AG20443 (cell line): ENCODE measurements around the gene ZNF264.
"Not testable (repeated sequence)": the region's sequence is repeated elsewhere in the genome, so short reads cannot be mapped to it uniquely, and the experiment has no call there.

Source experiments
- DNase-seq: peaks from one replicate; pipeline ENCODE4 v3.0.0; 2012; ENCODE audit warnings: low spot score, mixed read lengths

ZNF264 gene

DNA sequence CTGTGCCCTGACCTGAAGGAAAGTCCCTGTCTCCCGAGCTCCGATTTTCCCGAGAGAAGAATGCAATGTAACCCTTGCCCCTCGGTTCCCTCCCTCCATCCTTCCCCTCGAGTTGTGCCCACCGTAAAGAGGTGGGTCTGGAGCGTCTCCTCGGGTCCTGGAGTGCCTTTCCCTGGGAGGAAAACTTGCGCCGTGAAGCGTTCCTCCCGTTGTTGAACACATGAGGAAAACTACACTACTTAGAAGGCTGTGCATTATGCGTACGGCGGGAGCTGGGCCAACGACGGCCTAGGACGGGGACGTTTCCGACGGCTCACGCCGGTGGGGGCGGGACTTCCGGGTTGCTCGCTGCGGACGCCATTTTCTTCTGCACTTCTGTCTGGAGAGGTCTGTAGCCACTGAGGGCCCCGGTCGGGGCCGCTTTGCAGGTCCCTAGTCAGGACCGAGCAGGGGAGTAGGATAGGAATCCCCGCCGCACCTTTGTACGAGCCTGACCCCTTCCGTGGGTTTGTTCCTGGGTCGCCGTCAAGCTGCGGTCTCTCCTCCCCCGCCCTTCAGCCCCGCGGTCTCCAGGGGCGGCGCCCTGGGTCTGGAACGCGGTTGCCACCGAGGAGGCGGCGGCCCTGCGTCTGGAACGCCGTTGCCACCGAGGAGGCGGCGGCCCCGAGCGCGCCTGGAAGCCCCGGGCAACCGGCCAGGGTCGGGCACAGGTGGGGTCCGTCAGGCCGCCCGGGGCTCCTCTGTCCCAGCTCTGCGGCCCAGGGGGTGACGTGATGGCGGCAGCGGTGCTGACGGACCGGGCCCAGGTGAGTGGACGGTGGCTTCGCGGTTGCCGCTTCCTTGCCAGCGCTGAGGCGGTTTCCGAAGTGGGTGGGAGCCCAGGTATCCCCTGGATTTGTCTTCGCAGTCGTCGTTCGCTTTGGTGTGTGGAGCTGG, at the start of gene ZNF264:
ZNF264 (plus strand) TSS at position 360 of the 936 bp plus-strand sequence; CDS start at position 774, 414 bp downstream.
- peak; percentile 97 for DNase-seq

DNA sequence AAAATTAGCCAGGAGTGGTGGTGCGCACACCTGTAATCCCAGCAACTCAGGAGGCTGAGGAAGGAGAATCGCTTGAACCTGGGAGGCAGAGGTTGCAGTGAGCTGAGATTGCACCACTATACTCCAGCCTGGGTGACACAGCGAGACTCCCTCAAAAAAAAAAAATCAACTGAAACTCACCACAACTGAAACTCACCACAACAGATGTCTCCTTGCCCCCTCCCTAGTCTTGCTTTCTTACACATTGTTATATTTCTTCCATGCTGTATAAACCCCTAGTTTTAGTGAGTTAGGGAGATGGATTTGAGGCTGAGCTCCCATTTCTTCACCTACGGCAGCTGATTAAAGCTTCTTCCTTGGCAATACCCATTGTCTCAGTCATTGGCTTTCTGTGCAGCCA, 49.6 kb upstream of the ZNF264 start:
- DNase-seq = no peak

DNA sequence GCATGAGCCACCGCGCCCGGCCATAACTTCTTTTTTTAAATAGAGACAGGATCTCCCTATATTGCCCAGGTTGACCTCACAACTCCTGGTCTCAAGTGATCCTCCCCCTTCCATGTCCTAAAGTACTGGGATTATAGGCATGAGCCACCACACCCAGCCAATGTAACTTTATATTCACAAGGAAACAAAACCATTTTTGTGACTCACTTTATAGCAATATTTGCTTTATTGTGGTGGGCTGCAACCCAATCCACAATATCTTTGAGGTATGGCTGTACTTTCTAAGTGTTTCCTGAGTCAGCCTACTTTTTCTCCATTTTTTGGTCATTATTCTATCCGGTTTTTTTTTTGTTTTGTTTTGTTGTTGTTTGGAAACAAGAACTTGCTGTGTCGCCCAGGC, 38.4 kb upstream of the ZNF264 start:
- no peak for DNase-seq

DNA sequence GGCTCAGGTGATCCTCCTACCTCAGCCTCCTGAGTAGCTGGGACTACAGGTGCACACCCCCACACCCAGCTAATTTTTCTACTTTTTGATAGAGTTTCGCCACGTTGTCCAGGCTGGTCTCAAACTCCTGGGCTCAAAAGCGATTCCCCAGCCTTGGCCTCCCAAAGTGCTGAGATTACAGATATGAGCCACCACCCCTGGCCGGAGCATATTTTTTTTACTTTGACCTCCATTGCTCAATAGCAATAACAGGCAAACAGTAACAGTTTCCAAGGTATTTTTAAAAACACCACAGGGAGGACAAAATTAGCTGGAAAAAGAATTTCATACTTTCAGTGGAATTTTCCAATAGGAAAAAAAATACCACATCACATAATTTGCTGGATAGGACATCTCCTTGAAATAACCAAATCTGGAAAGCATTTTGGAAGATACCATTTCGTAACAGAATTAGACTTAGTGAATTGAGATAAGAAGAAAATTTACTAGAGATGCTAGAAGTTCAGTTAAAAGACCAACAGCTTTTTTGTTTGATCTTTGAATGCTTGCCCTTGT, 29.2 kb upstream of the ZNF264 start:
- no peak for DNase-seq

DNA sequence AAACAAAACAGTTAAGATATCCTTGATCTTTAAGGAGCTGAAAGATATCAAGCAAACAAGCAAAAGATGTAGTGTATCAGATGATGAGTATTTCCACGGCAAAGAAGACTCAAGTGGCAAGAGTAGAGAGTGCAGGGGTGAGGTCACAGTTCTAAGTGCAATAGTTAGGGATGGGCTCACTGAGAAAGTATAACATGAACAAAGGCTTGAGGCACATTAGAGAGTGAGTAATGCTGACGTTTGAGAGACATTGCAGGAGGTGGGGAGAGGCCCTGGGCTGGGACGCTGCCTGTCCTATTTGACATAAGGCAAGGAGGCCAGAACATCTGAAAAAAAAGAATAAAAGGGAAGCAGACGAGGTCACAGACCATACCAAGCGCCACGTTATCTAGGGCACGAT, 25.5 kb upstream of the ZNF264 start:
- no peak for DNase-seq

DNA sequence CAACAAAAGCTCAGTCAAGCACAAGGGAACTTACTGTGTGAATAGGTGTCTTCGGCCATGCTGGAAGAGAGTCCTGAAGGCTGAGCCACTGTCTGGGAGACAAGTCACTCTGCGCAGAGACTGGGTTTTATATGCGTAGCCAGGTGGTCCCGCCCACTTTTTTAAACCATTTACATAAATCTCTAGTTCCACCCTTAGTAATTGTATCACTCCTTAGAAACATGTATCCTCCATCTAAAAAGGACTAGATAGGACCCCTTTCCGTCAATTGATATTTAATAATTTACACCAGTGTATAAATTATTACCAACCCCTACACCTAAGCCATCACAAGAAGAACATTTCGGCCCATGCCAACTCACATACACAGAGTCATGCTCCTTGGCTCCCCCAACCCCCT, 23.9 kb upstream of the ZNF264 start, which contains the start of gene DUXA:
DUXA (minus strand) TSS at position 101 of the 400 bp plus-strand sequence; CDS start at position 59, 42 bp downstream.
- no peak for DNase-seq

DNA sequence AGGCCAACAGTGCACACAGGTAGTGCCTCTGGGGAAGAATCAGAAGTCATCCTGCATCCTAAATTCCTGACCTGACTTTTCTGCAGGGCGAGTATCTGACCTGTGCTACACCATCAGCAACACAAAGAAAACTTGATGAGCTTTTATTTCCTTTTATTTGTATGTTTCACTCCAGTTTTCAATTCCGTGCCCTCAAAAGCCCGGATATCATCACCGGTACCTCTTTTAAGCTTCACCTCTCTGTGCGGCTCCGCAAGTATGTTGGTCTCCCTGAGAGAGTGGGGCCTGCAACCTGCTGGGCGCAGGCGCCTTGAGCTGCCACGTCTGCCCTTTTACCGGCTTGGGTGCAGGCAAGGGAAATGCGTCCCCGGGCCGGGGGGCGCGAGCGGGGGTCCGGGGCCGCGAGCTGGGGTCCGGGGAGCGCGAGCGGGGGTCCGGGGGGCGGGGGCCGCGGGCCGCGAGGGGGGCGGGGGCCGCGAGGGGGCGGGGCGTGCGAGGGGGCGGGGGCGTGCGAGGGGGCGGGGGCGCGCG, 19.7 kb upstream of the ZNF264 start:
- peak; percentile 72 for DNase-seq

DNA sequence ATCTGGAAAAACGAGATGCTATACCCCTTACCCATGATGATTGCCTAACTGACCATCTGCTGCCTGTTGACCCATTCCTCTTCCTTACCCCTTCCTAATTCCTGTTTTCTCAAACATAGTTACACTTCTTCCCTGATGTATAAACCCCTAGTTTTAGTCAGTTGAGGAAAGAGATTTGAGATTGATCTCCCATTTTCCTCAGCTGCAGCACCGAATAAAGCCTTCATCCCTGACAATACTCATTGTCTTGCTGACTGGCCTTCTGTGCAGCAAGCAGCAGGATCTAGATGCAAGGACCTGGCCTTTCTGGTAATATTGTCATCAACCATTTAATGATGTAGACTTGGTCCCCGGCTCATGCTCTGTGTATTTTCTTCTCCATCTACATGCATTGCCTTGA, 999 bp upstream of the ZNF264 start:
- DNase-seq = no peak

DNA sequence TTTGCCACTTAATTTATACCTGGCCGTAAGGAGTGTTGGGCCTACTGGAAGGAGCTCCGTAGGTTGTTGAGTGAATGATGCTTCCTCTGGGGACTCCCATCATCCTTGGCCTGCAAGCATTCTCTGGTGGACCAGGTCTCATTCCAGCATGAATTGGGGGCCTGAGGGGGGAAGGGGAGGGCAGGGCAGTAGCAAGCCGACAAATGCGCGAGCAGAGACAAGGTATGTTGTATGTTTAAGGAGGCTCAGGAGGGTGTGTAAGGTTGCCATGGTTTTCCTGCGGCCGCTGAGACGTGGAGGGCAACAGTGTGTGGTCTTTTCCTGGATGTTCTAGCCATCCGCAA, 749 bp downstream of the ZNF264 start:
- DNase-seq = peak; percentile 21

DNA sequence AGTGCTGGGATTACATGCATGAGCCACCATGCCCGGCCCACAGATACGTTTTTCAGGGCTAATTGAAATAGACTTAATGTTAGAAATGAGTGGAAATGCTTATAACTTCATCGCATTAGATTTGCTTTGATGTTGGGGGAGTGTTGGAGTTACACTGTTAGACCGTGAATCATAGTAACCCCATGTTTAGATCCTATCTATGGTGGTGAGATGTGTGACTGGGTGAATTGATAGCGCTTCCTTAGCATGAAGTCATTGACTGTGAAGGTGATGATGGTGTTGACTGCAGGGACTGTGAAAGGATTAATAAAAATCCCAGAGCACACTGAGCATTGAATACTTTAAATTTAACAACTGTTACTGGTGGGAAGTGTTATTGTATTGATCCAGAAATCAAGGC, 1.7 kb downstream of the ZNF264 start:
- DNase-seq = no peak

DNA sequence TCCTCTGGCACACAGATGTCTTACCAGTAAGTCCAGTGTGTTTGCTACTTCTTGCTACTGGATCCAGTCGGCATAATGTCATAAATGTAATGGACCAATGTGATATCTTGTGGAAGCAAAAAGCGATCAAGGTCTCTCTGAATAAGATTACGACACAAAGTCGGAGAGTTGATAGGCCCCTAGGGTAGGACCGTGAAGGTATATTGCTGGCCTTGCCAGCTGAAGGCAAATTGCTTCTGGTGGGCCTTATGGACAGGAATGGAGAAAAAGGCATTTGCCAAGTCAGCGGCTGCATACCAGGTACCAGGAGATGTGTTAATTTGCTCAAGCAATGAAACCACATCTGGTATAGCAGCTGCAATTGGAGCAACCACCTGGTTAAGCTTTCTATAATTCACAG, 6.6 kb downstream of the ZNF264 start:
- not testable (repeated sequence) for DNase-seq

DNA sequence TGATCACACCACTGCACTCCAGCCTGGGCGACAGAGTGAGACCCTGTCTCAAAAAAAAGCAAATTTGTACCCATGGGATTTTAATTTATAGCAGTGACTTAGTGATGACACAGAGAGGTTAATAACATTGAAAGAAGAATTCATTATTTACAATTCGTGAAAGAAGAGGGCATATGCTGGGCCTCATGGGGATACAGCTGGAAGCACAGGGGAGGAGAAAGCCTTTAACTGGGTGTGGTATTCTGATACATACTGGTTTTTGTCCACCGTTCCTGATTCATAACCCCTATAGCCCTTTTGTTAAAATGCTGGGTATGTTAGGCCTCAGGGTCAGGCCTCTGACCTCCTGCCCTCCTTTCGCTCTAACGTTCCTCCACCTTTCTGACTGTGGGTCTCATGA, 10.9 kb downstream of the ZNF264 start:
- DNase-seq = no peak

DNA sequence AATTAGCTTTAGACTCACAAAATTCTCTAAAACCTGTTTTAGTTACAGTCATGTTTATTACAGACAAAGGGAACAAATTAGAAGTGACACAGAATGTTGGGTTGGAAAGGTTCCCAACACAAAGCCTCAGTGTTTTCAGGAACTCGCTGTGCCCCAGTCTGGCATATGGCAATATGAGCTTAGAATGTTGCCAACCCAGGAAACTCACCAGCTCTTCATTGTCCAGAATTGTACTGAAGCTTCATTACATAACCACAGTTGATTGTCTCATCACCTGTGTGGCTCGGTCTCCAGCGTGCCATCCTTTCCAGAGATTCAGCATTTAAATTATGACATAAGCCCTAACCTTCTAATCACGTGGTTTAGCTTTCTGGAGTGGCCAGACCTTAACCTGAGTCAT, 19.1 kb downstream of the ZNF264 start:
- DNase-seq = no peak

DNA sequence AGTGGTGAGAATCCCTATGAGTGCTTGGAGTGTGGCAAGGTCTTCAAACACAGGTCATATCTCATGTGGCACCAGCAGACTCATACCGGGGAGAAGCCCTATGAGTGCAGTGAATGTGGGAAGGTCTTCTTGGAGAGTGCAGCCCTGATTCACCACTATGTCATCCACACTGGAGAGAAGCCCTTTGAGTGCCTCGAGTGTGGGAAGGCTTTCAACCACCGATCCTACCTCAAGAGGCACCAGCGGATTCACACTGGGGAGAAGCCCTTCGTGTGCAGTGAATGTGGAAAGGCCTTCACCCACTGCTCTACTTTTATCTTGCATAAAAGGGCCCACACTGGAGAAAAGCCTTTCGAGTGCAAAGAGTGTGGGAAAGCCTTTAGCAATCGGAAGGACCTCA, 20.8 kb downstream of the ZNF264 start:
- DNase-seq = no peak

DNA sequence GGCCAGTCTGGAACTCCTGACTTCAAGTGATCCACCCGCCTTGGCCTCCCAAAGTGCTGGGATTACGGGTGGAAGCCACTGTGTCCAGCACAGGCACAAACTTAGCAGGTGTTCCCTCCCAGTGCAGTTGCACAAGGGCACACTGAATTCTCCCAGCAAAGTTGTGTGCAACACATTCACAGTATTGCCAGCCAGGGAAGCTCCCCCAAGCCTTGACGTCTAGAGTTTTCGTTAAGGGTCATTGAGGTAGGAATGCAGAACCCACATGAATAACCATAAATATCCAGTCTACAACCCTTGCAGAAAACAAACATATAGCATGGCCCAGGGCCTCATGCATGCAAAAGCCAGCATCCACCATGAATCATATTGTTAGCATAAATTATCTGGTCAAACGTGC, 36.2 kb downstream of the ZNF264 start:
- DNase-seq = no peak

DNA sequence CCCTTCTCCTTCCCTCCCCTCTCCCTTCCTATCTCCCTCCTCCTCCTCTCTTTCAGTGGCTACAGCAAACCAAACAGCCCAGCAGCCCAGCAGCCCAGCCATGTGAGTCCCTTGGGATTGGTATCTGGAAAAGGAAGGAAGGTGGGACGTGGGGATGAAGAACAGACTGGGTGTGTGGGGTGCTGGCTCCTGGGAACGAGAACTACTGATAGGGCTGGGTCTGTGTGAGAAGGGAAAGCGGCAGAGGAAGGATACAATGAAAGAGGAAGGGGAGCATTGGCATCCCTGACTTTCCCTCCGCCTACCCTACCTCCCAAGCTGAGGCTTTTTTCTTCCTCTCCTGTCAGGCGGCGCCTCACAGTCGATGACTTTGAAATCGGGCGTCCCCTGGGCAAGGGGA, 40.4 kb downstream of the ZNF264 start:
- DNase-seq = no peak

DNA sequence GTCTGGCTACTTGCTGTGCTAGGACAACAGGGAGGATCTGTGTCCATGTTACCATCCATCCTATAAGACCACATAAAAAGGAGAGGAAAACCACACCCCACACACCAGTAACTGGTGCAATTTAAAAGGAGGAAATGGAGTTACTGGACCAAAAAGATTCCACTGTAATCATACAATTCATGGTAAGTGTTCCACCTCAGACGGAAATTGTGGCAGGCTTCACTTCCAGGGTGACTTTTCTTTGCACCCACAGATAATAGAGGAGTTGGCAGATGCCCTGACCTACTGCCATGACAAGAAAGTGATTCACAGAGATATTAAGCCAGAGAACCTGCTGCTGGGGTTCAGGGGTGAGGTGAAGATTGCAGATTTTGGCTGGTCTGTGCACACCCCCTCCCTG, 41.9 kb downstream of the ZNF264 start:
- no peak for DNase-seq

DNA sequence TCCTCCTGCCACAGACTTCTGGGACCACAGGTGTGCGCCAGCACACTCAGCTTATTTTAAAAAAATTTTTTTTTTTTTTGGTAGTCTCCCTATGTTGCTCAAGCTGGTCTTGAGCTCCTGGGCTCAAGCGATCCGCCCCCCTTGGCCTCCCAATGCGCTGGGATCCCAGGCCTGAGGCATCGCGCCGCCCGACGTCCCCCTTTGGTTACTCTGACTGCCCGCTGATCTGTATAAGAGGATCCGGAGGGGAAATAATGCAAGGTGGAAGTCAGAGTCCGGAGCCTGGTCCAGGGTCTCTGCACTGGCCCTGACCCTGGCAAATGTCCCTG, 48.6 kb downstream of the ZNF264 start:
- DNase-seq = no peak

DNA sequence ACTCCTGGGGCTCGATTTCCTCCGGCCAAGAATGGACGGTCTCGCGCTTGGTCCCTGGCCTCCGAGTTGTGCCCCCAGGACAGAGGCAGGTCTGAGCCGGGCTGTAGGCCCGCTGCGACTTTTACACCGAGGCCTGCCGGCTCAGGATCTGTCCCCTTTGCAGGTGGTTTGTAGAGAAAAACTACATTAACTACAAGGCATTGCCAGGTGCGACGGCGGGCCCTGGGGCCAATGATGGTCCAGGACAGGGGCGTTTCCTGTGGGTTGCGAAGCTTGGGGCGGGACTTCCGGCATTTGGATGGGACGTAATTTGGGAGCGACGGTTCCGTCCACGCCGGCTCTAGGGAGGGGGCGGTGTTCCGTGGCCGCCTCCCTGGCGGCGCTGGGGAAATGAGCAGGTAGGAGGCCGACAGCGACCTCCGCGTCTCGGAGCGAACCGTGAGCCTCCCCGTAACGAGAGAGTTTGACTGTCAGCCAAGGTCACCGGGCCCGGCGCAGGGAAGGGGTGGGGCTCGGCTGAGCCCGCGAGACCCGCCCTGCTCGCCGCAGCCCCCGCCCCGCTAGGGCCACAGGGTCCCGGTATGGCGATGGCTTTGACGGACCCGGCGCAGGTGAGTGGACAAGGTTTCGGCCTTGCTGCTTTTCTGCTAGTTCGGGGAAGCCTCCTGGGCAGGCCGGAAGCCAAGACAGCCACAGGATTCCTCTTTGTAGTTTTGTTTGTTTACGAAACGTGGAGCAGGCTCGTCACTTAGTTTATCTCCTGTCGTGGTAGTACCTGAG, 49.2 kb downstream of the ZNF264 start, which contains the start of gene ZNF805:
ZNF805 (plus strand) TSS at position 322 of the 780 bp plus-strand sequence; CDS start at position 582, 260 bp downstream.
- DNase-seq = peak; percentile 98

DNA sequence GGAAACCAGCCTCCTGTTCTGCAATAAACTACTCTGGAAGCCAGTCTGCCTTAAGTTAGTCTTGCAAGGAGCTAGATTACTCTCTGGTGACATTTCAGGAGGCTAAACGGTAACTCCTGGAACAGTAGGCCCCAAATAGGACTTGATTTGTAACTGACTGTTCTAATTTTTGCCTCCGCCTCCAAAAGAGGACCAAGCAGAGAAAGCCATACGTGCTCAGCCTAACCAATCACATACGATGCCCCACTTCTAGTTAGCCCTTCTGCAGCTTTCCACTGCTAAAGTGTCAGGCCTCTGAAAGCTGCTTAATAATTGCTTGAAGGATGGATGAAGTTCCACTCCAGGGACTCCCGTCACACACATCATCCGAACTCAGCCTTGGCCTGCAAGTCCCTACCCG, 49.9 kb downstream of the ZNF264 start:
- peak; percentile 37 for DNase-seq

DNA sequence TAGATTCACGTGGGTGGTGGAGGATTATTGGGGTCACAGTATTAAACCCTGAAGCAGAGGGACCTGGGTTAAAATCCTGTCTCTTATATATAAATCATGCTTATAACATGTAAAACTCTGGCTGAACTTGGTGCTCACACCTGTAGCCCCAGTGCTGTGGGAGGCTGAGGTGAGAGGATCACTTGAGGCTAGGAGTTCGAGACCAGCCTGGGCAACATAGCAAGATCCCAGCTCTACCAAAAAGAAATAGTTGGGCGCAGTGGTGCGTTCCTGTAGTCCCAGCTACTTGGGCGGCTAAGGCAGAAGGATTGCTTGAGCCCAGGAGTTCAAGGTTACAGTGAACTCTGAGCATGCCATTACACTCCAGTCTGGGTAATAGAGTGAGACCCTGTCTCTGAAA, 51.5 kb downstream of the ZNF264 start:
- no peak for DNase-seq

DNA sequence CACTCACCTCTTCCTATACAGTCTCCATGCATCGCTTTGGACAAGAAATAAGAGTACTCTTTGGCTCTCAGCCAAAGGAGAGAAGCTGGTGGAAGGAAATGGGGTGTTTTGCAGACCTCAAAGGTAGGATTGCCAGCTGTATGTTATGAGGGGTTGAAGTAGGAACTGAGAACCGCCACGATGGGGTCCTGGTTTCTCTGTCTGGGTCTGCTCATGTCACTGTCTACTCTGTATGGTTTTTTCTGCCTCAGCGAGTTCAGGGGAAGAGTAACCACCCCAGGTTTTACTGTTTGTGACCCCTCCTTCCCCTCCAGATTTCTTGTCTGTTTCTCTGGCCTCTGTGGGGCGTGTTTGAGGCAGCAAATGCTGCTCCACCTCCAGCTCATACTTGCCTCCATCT, 53.2 kb downstream of the ZNF264 start:
- DNase-seq = no peak

DNA sequence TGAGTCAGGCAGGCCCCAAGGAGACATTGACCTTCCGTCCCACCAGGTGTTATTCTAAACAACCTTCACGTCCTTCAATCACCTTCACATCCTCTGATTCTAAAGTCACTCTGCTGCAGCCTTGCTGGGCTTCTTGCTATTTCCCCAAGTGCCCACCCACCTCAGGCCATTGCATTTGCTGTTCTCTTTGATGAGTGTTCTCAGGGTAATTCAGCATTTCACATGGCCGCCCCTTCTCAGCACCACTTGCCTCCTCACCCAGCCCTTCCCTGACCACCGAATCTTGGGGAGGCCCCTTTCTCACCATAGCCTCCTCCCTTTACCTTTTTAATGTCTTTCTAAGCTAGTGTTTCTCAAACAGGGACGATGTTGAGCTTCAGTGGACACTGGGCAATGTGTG, 53.8 kb downstream of the ZNF264 start:
- DNase-seq = no peak
